Measurements from ENCODE around the gene FAM89A. TPM values are rescaled to one million over a fixed set of nuclear protein-coding genes. Genes with fewer than 3 reads are reported as not detected.

The FAM89A gene
- total and polyA plus RNA-seq, 2 of the 8 experiments (the other 6 are each of a cell fraction or from before 2014, with no cell fraction given), result 2.1 to 2.2 TPM

DNA sequence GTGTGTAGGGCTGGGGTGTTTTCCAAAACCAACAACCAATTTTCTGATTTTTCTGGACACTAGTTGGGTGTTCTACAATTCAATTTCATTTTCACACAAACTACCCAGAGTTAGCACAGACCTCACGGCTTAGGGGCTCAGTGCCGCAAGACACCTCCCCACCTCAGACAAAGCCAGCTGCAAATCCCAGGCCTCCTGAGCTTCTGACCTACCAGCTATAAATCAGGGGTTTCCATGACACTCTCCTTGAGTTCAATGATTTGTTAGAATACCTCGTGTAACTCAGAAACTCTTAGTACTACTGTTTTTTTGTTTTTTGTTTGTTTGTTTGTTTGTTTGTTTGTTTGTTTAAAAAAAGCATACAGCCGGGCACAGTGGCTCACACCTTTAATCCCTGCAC is 28.7 kb upstream of the FAM89A start:
- no peaks in the 10 kb centered on the region for H3K9me3 ChIP-seq (ENCODE audit: insufficient read depth in 2 of 2, low read depth in 1 of 2, low read length in 1 of 2)
- no peaks in the 10 kb centered on the region for H4K20me1 ChIP-seq (replicated peaks in 1 of 2; ENCODE audit: control insufficient read depth in 1 of 2, insufficient read depth in 2 of 2, low read length in 2 of 2)
- H2BK20ac ChIP-seq (ENCODE audit: low read length), result no peak overlapping the region
- no peak overlapping the region for H2BK12ac ChIP-seq (ENCODE audit: low read depth, low read length)
- DNase-seq (ENCODE audit: low read depth in 1 of 2, low spot score in 2 of 2) (no peak), FAIRE-seq (no peak)
- no peaks in the 10 kb centered on the region for H3K79me2 ChIP-seq (ENCODE audit: control insufficient read depth in 1 of 2, insufficient read depth in 2 of 2, low read length in 2 of 2)
- H2AK5ac ChIP-seq (ENCODE audit: low read depth, low read length), result no peak overlapping the region
- H3K79me1 ChIP-seq (ENCODE audit: low read depth, low read length), result no peaks in the 10 kb centered on the region
- no peak overlapping the region for H4K5ac ChIP-seq (ENCODE audit: insufficient read length, low read depth, low read length)
- no peaks in the 10 kb centered on the region for H3K23me2 ChIP-seq (ENCODE audit: low read depth, low read length)
- CTCF ChIA-PET (ENCODE audit: partially characterized antibody), result interaction anchor here (0.7 to 5.1 kb wide), 7 partner anchors 10 to 1310 kb away, joined by 3 to 29 read pairs (median 3); no protein-coding TSS in a partner anchor
- TF ChIP-seq CHD1 (IDR thresholded peaks at IDR 0.05; ENCODE audit: low read depth, low read length), result no peak
- TF ChIP-seq, protein P1, sequence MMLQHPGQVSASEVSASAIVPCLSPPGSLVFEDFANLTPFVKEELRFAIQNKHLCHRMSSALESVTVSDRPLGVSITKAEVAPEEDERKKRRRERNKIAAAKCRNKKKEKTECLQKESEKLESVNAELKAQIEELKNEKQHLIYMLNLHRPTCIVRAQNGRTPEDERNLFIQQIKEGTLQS (IDR thresholded peaks at IDR 0.05; ENCODE audit: insufficient read depth, low read depth, low read length), result no peak
- no peak overlapping the region for H4K8ac ChIP-seq (ENCODE audit: extremely low read depth, insufficient read depth, low read length)
- H3K4ac ChIP-seq (replicated peaks; ENCODE audit: insufficient read length, low read depth, low read length), result no peak overlapping the region
- no peaks in the 10 kb centered on the region for H3K27me3 ChIP-seq (replicated peaks in 1 of 4; ENCODE audit: control insufficient read depth in 3 of 4, extremely low read depth in 1 of 4, insufficient read depth in 3 of 4, low read length in 3 of 4)
- H2BK15ac ChIP-seq (ENCODE audit: low read length), result no peak overlapping the region
- H3K27ac ChIP-seq (ENCODE audit: low read depth, low read length), result no peak overlapping the region
- H2BK120ac ChIP-seq (replicated peaks; ENCODE audit: low read depth, low read length), result no peak overlapping the region
- POLR2A ChIA-PET (ENCODE audit: partially characterized antibody), result no interaction called here
- no peak overlapping the region for H3K4me3 ChIP-seq (ENCODE audit: extremely low read depth in 1 of 4, insufficient read depth in 2 of 4, low read depth in 3 of 4, low read length in 4 of 4)
- no peak overlapping the region for H3K14ac ChIP-seq (ENCODE audit: insufficient read length)
- no peak overlapping the region for H3K18ac ChIP-seq (ENCODE audit: extremely low read depth, low read length)
- no peak overlapping the region for H4K91ac ChIP-seq (replicated peaks; ENCODE audit: insufficient read length, low read length)
- H2AFZ ChIP-seq (ENCODE audit: low read length), result no peak overlapping the region
- peaks cover 0 to 2% (median 0%) of the 10 kb centered on the region in 4 experiments; a peak in 2 of 7 replicates for H3K4me1 ChIP-seq (replicated peaks in 1 of 4; ENCODE audit: control insufficient read depth in 3 of 4, insufficient read depth in 4 of 4, low read length in 3 of 4)
- H3K9ac ChIP-seq (replicated peaks in 1 of 4; ENCODE audit: extremely low read depth in 1 of 4, low read depth in 3 of 4, low read length in 3 of 4), result no peak overlapping the region
- H3K36me3 ChIP-seq (ENCODE audit: control insufficient read depth in 2 of 4, insufficient read depth in 4 of 4, low read length in 3 of 4), result no peaks in the 10 kb centered on the region
- 88% methylated on average over 4 of the region's 4 CpGs; no CpG with 5 or more reads in 1 of the 2 experiments for WGBS, 2 experiments (ENCODE audit: extremely low coverage in 1 of 2, insufficient coverage in 1 of 2, insufficient read length in 1 of 2, insufficient replicate concordance in 2 of 2, low coverage in 1 of 2, low lambda C conversion rate in 2 of 2, missing lambda C conversion rate in 1 of 2)
- no peak overlapping the region for H2BK5ac ChIP-seq (ENCODE audit: low read depth, low read length)
- no peak overlapping the region for H3K23ac ChIP-seq (ENCODE audit: insufficient read length)
- H3K56ac ChIP-seq (replicated peaks; ENCODE audit: insufficient read length, low read depth, low read length), result no peak overlapping the region
- H3K4me2 ChIP-seq (ENCODE audit: insufficient read depth in 1 of 2, low read depth in 2 of 2, low read length in 2 of 2), result no peak overlapping the region
